AG08395 (cell line): ENCODE measurements around the gene NARS2.
A peak's percentile ranks its signal among the peaks of the same experiment; 100 is the strongest.
"Not testable (repeated sequence)": the region's sequence is repeated elsewhere in the genome, so short reads cannot be mapped to it uniquely, and the experiment has no call there.

Experiments used
- DNase-seq: peaks from one replicate; pipeline ENCODE4 v3.0.0; 2012; ENCODE audit warnings: mixed read lengths, low spot score

NARS2 gene

DNA sequence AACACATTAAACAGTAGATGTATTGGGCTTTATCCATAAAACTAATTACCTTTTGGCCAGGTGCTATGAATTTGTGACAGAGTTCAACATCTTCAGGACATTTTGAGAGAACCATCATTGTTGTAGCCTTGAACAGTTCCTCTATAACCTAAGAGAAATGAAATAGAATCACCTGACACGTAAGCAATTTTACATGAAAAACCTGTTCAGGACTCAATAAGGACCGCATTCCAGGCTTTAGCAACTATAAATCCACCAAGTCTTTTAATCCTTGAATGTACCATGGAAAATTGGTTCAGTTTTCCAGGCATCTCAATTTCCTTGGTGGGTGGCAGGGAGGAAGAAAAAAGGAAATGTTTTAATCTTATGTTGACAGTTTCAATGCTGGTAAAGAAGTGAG is 96.1 kb downstream of the NARS2 start:
- no peak for DNase-seq

DNA sequence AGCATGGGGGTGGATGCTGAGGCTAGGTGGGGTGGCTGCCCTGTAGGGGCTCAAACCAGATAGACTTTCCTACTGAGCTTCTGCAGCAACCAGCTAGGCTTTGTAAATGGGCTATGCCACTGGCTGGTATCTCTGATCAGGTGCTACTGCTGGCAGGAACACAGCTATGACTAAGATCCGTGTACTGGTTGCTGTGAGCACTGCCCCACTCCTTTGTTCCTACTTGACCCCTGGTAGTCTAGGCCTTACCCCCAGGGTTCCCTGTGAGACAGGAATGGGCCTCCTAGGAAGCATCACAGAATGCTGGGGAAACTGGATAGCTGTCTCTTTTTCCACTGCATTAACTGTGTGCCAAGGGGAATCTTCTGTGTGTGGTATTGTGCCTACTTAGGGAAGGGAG is 98.6 kb downstream of the NARS2 start:
- no peak for DNase-seq

DNA sequence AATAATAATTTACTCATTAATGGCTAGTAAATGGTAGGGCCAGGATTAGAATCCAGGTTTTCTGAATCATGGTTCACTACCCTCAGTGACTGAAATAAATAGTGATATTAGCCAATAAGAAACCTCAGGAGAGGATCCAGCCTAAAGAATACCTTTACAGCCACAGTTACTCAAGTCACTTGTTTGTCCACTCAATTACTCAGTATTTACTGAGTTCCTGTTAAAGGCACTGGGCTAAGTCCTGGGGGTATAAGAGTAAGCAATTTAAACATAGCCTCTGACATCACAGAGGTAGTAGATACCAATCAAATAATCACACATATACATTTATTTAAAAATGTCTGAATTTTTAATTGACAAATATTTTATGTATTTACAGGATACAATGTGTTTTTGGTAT is 100.2 kb downstream of the NARS2 start:
- DNase-seq = no peak

DNA sequence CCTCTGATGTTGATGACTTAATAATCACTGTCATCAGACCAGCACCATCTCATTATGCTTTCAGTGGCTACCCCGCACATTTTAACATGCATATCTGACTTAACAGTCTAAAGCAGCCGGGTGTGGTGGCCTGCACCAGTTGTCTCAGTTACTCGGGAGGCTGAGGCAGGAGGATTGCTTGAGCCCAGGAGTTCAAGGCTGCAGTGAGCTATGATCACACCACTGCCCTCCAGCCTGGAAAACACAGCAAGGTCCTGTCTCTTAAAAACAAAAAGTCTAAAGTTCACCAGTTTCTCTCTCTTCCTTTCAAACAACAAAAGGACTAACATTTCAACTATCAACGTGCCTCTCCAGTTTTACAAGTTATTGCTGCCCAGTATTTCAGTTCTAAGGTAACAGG is 101.8 kb downstream of the NARS2 start:
- no peak for DNase-seq

- no peak for DNase-seq
Measured at GRCh38 chr11:78472382-78472781, 102.3 kb downstream of the NARS2 start.

- no peak for DNase-seq
Measured at GRCh38 chr11:78470861-78471442, 103.7 kb downstream of the NARS2 start.

DNA sequence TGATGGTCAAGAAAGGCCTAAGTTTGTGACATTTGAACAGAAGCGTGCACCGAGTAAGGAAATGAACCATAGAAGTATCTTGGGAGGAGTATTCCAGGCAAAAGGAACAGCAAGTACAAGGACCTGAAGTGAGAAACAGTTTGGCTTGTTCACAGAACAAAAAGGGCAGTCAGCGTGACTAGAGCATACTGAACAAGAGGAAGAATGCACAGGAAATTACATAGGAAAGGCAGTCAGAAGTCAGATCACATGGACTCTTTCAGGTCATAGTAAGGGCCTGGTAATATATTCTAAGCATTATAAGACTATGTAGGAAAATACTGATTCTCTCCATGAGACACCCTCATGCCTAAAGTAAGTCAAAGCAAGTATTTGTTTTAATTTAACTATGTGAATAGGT is 104.8 kb downstream of the NARS2 start:
- no peak for DNase-seq

- DNase-seq = no peak
Measured at GRCh38 chr11:78467931-78468330, 106.7 kb downstream of the NARS2 start.

DNA sequence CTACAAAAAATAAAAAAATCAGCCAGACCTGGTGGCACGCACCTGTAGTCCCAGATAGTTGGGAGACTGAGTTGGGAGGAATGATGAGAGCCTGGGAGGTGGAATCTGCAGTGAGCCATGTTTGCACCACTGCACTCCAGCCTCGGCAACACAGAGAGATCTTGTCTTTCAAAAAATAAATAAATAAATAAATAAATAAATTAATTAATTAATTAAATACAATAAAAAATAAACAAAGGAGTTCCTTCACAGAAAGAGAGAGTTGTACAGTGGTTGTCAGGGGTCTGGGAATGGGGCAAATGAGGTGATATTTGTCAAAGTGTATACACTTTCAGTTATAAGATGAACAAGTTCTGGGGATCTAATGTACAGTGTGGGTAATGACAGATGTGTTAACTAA is 107.3 kb downstream of the NARS2 start:
- DNase-seq = no peak

DNA sequence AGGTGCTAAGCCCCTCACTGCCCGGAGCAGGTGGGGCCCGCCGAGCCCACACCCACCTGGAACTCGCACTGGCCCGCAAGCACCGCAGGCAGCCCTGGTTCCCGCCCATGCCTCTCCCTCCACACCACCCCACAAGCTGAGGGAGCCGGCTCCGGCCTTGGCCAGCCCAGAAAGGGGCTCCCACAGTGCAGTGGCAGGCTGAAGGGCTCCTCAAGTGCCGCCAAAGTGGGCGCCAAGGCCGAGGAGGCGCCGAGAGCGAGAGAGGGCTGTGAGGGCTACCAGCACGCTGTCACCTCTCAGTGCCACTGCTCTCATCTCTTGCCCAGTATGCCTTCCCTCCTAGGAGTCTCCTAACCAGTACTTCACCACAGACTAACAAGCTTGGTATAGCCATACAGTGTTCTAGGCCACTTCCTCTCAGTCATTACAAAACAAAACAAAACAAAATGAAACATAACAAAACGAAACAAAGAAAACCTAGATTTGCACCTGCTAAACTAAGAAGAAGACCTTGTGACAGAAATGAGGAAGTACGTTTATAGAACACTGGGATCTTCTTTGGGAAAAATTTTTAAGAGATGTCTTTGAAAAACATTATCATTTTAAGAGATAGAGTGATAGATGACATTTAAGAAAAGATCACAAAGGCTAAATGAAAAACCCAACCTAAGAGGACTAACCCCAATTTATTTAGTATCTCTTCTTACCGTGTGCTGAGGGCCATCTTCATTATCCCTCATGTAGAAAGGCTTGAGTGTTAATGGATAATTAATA is 109.3 kb downstream of the NARS2 start:
- DNase-seq = no peak

GRCh38 chr11:78464787-78465168 is 109.9 kb downstream of the NARS2 start:
- not testable (repeated sequence) for DNase-seq

- peak; percentile 41 for DNase-seq
Measured at GRCh38 chr11:78460471-78460870, 114.2 kb downstream of the NARS2 start.

DNA sequence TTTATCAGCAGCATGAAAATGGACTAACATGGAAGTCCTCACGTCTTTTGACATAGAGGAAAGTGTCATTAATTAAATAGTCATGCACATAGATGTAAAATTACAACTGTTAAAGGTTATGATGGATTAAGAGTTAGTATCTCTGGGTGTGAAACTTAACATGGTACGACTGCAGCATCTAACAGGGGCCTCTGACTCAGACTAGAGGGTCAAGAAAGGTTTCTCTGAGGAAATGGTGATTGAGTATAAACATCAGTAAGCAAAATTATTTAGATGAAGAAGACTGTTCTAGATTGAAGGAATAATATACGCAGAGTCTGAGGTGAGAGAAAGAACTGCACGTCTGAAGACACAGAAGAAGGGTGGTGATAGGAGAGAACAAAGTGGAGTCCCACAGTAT is 114.9 kb downstream of the NARS2 start:
- DNase-seq = no peak

- DNase-seq = no peak
Measured at GRCh38 chr11:78457448-78457847, 117.2 kb downstream of the NARS2 start.

GRCh38 chr11:78453140-78453935 is 121.3 kb downstream of the NARS2 start:
- DNase-seq = peak; percentile 7

- DNase-seq = no peak
Measured at GRCh38 chr11:78451371-78452150, 123.1 kb downstream of the NARS2 start.

DNA sequence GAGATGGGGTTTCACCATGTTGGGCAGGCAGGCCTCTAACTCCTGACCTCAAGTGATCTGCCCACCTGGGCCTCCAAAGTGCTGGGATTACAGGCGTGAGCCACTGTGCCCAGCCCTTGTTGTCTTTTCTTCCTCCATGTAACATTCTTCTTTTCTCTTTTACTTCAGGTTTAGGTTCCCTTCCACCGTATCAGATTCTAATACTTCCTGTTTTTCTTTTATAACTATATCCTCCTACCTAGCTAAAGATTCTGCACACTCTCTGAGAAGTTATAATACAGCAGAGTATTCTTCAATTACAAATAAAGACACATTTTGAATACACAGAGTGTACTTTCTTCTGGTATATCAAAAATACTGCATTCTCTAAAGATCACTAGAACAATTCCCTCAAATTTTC is 123.8 kb downstream of the NARS2 start:
- DNase-seq = no peak

DNA sequence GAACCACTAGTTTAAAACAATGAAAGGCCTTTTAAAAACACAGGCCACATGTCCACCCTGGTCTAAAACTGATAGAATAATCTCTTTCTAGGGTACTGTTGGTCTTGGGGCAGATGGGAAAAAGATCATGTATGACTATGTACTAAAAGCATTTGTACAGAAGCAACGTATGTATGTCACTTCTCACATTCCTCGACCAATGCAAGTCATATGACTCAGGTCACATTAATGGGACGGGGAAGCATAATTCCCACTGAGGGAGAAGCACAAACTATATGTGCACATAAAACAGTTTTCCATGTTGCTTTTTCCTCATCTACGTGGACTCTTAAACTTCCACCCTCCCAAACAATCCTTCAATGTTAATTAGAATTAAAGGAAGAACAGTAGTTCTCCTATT is 124.8 kb downstream of the NARS2 start:
- DNase-seq = no peak

- no peak for DNase-seq
Measured at GRCh38 chr11:78446210-78446609, 128.5 kb downstream of the NARS2 start.

DNA sequence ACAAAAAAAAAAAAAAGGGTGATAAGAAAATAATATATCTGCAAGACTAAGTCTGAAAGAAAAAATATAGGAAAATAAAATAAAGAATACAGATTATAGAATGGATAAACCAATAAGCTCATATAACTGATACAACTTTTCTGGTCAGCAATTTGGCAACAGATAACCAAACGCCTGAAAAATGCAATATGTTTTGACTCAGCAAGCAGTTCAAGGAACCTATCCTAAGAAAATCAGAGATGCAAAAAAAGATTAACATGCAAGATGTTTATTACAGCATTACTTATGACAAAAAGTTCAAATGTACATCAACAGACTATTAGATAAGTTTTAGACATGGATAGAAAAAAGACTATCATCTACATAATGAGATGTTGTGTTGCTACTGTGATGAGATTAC is 129.9 kb downstream of the NARS2 start:
- no peak for DNase-seq

- no peak for DNase-seq
Measured at GRCh38 chr11:78441956-78442355, 132.7 kb downstream of the NARS2 start.

DNA sequence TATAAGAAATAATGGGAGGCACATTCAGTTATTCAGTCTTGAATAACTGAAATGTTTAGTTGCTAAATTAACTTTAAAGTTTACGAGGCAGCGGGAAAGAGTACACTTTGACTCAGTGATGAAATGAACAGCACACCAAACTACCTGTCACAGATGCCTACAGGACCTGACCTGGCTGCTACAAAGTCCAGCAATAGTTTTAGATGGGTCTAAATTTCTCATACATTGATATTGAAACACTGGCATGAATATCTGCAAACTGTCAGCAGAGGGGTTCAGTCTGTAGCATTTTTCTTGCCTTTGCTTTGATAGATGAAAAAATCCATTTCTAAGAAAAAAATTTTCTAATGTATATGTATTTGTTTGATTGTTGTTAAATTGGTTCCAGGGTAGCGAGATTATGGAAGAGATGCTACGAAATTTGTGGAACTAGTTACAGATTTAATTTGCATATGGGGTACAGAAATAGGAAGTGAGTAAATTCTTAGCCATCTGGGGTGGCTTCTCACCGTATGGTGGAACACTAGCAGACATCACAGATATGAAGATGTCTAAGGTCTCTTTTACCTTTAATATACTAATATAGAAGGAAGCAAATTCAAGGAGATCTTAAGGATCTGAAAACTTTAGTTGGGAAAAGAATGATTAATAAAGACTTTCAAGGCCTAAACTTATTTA is 136.2 kb downstream of the NARS2 start:
- DNase-seq = no peak
